AG10803 (cell line): Measurements from ENCODE around the gene CD200R1.

ENCODE experiments used
- DNase-seq: peaks from one replicate; pipeline ENCODE4 v3.0.0; 2010; ENCODE audit warnings: low read depth
- H3K4me3 ChIP-seq: 2 replicates; pipeline ENCODE4 v1.5.1; 2011; ENCODE audit warnings: mild to moderate bottlenecking, low read length, control low read depth
- TF ChIP-seq, protein P1 (sequence below): conservative IDR thresholded peaks from 2 replicates; pipeline ENCODE4 v1.5.1; 2011; ENCODE audit warnings: mild to moderate bottlenecking, low read length, control low read depth, inconsistent platforms

Gene CD200R1

GRCh38 chr3:113006359-113007056 is 31.6 kb upstream of the CD200R1 start:
- TF ChIP-seq, protein P1, sequence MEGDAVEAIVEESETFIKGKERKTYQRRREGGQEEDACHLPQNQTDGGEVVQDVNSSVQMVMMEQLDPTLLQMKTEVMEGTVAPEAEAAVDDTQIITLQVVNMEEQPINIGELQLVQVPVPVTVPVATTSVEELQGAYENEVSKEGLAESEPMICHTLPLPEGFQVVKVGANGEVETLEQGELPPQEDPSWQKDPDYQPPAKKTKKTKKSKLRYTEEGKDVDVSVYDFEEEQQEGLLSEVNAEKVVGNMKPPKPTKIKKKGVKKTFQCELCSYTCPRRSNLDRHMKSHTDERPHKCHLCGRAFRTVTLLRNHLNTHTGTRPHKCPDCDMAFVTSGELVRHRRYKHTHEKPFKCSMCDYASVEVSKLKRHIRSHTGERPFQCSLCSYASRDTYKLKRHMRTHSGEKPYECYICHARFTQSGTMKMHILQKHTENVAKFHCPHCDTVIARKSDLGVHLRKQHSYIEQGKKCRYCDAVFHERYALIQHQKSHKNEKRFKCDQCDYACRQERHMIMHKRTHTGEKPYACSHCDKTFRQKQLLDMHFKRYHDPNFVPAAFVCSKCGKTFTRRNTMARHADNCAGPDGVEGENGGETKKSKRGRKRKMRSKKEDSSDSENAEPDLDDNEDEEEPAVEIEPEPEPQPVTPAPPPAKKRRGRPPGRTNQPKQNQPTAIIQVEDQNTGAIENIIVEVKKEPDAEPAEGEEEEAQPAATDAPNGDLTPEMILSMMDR, result no peak

DNA sequence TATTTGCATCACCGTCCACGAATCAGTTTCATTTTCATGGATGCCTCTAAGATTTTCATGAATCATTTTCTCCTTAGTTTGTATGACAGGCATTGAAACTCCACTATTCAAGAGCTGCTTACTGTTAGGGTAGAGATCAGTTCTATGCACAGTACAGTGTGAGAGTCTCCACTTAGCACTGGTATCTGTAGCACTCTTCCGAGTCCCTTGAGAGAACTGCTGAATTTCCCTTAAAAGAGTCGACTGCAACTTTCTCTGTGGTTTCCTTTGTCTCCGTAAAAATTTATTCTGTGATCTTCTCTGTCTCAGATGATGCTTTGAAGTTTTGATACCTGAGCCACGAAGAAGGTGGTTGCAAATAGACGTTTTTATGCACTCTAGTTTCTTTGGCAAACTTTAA is 30.7 kb upstream of the CD200R1 start:
- no peak overlapping the region for H3K4me3 ChIP-seq
- TF ChIP-seq, protein P1, result no peak
- DNase-seq, result no peak

More at GRCh38 chr3:113006359-113007056, 31.6 kb upstream of the CD200R1 start:
- DNase-seq, result no peak
- H3K4me3 ChIP-seq, result no peak overlapping the region

- H3K4me3 ChIP-seq, result no peak overlapping the region
- no peak for DNase-seq
Measured at GRCh38 chr3:113002679-113003078, 27.8 kb upstream of the CD200R1 start.

GRCh38 chr3:113002037-113002436 is 27.1 kb upstream of the CD200R1 start:
- H3K4me3 ChIP-seq, result no peak overlapping the region
- TF ChIP-seq, protein P1, result no peak
- no peak for DNase-seq

More at GRCh38 chr3:113002679-113003078, 27.8 kb upstream of the CD200R1 start:
- TF ChIP-seq, protein P1, result no peak

- TF ChIP-seq, protein P1, result no peak
- H3K4me3 ChIP-seq, result no peak overlapping the region
- no peak for DNase-seq
Measured at GRCh38 chr3:113000691-113001090, 25.8 kb upstream of the CD200R1 start.

DNA sequence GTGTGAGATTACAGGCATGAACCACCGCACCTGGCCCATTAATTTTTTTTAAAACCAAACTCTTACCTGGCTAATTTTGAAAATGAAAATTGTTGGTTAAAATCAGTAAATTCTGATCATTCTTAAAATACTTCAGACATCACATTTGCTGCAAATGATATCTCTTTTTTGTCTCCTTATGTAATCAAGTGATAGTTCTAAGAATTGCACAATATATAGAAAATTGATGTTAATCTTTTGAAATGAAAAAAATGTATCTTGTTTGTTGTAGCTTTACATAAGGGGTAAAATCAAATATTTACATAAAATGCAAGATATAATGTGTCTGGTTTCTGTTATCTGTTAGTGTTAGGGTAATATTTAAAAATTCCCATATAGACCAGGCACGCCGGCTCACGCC is 20.9 kb upstream of the CD200R1 start:
- TF ChIP-seq, protein P1, result no peak
- DNase-seq, result no peak
- H3K4me3 ChIP-seq, result no peak overlapping the region
